ENCODE data around the gene SLC29A1.

Gene SLC29A1

DNA sequence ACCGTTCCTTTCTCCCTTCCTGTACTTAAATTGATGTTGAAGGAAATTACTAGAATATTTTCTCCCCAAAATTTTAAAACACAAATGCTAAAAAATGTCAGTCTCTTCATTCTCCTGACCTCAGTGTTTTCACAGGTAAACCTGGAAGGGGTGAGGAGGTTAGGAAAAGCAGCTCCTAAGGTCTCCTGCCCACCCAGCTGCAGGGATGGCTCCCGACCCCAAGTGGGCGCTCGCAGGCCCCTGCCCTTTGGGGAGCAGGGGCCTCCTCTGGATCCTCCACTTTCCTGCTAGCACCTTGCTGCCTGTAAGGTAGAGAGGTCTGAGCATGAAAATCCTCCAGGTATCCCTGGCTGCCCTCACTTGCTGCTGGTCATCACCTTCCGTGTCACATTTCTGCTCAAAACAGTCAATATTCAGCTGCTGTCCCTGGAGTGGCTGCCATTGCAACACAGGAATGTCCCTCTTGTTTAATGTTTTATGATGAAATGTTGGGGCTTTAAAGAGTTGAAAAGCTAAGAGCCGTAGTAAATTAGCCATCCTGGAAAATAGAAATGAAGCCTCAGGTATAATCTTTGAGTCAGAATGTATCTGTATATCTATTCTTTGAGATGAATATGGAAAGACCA is 12.6 kb downstream of the SLC29A1 start:
- no peak for DNase-seq (ENCODE audit: low read depth)
- TF ChIP-seq CTCF (IDR thresholded peaks at IDR 0.05; ENCODE audit: control insufficient read depth, insufficient read depth, low read depth, low read length, missing control alignments): no peak
- no peak overlapping the region for H3K4me3 ChIP-seq (ENCODE audit: control insufficient read depth, low read depth, low read length)

DNA sequence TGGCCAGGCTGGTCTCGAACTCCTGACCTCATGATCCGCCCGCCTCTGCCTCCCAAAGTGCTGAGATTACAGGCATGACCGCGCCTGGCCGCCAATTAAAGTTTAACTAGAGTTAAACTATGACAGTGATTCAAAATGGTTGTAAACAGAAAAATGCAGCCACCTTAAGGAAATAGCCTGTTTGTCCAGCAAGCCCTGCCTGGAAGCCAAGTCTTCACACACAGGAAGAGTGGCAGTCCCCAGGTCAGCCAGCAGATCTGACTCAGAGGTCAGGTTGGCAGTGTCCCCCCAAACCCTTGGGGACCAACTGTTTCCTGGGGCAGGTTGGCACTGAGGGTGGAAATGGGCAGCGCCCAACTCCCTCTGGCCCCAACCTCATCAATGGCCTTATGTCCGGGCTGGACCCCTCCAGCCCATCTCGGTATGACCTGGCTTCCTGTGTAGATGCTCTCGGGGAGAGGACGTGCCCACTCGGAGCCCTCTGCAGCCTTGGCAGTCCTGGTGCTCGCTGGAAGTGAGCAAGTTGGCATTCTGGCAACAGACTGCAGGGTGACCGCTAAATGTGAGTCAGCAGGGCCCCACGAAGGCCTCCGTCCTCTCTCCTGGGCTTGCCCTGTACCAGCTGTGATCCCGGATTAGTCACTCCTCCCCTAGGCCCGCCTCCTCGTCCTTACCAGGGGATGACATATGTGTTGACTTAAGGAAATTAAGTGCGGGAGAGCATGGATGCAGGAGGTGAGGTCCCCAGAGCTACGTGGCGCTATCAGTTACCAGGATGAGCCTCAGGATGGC is 13.8 kb downstream of the SLC29A1 start:
- peak; percentile 89 for DNase-seq (ENCODE audit: low read depth)
- H3K4me3 ChIP-seq (ENCODE audit: control insufficient read depth, low read depth, low read length): peak overlapping the region; percentile 61
- no peak for TF ChIP-seq CTCF (IDR thresholded peaks at IDR 0.05; ENCODE audit: control insufficient read depth, insufficient read depth, low read depth, low read length, missing control alignments)

DNA sequence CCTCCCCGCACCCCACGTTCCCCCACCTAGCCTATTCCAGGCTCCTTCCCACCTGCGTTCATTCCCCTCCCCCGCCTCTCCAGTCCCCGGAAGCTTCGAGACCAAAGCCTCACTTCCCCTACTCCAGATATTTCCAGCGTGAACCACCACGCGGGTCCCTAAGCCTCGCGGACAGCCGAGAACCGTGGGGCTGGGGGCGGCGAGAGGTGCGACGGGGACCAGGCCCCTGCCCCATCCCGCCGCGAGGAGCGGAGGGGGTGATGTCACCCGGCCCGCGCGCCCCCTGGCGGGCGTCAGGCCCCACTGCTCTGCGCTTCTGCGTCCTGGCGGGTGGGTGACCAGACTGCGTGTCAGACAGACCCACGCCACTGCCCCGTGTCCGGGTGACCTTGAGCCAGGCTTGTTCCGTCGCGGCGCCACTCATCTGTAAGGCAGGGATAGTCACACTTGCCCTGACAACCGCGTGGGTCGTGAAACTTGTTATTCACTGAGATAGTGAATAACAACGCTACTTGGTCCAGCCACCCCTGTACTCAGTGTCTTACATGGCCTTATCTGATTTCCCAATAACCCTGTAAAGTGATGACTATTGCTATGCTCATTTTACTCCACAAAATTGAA is 14.5 kb downstream of the SLC29A1 start:
- H3K4me3 ChIP-seq (ENCODE audit: control insufficient read depth, low read depth, low read length): peak overlapping the region; percentile 61
- peak; percentile 81 for TF ChIP-seq CTCF (IDR thresholded peaks at IDR 0.05; ENCODE audit: control insufficient read depth, insufficient read depth, low read depth, low read length, missing control alignments)
- DNase-seq (ENCODE audit: low read depth): no peak

- DNase-seq (ENCODE audit: low read depth): no peak
- no peak for TF ChIP-seq CTCF (IDR thresholded peaks at IDR 0.05; ENCODE audit: control insufficient read depth, insufficient read depth, low read depth, low read length, missing control alignments)
- no peak overlapping the region for H3K4me3 ChIP-seq (ENCODE audit: control insufficient read depth, low read depth, low read length)
Measured at GRCh38 chr6:44238687-44239350, 15.4 kb downstream of the SLC29A1 start.

DNA sequence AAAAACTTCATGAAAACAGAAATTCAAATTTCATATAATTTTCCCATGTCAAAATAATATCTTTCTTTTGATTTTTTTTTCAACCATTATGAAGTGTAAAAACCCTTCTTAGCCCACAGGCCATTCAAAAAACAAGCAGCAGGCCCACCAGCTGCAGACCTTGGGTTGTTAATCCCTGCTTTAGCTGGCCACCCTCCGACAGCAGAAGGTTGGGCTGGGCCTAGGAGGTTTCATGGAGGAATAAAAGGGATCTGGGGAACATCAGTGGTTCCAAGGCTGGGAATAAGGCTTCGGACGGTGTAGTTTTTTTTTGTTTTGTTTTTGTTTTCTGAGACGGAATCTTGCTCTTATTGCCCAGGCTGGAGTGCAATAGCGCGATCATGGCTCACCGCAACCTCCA is 19.9 kb downstream of the SLC29A1 start:
- no peak for DNase-seq (ENCODE audit: low read depth)
- no peak for TF ChIP-seq CTCF (IDR thresholded peaks at IDR 0.05; ENCODE audit: control insufficient read depth, insufficient read depth, low read depth, low read length, missing control alignments)
- no peak overlapping the region for H3K4me3 ChIP-seq (ENCODE audit: control insufficient read depth, low read depth, low read length)

DNA sequence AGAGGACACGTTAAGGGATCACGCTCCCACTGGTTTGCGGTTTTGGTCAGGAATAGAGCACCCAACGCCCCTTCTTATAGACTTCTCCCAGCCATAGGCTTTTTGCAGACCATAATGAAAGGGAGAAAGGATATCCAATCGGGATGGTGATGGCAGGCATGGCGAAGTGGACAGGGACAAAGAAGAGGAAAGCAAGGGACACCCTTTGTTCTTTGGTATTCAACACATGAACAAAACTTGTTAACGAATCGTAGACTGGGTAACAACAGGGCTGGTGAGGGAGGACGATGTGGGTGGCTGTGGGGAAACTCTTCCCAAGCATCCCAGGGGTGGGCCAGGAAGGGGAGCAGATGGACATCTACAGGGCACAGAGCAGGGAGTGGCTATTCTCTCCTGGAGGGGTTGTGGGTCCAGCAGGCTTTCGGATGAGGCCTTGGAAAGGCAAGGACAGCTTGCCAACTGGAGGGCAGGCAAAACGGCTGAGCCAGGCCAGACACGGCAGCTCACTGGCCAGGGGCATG is 22.1 kb downstream of the SLC29A1 start:
- H3K4me3 ChIP-seq (ENCODE audit: control insufficient read depth, low read depth, low read length): peak overlapping the region; percentile 69
- DNase-seq (ENCODE audit: low read depth): no peak

More for the DNA sequence above, 22.1 kb downstream of the SLC29A1 start:
- no peak for TF ChIP-seq CTCF (IDR thresholded peaks at IDR 0.05; ENCODE audit: control insufficient read depth, insufficient read depth, low read depth, low read length, missing control alignments)
